ENCODE measurements around the gene MBTPS1. TPM values are rescaled to one million over a fixed set of nuclear protein-coding genes. Genes with fewer than 3 reads are reported as not detected.

MBTPS1 gene
- total RNA-seq, 1 experiment from 2014 or later: 46.9 TPM

GRCh38 chr16:84038469-84038868, 78.3 kb downstream of the MBTPS1 start:
- no peak for TF ChIP-seq ZNF671 (CRISPR knock-in tag; IDR thresholded peaks at IDR 0.05)
- no peak for TF ChIP-seq RELA (CRISPR knock-in tag; IDR thresholded peaks at IDR 0.05; ENCODE audit: borderline replicate concordance)
- no peak for TF ChIP-seq ZNF232 (CRISPR knock-in tag; IDR thresholded peaks at IDR 0.05)
- no peak for TF ChIP-seq GTF2I (CRISPR knock-in tag; conservative IDR thresholded peaks at IDR 0.05)
- TF ChIP-seq ZSCAN18 (CRISPR knock-in tag; IDR thresholded peaks at IDR 0.05): no peak
- Mint-ChIP-seq H3K4me1 (peaks cover 7% of the 10 kb centered on the region), H3K27me3 (ENCODE audit: low read depth) (peaks cover 4% of the 10 kb centered on the region; the same call in 1 of the 2 replicates), H3K36me3 (0 out of 2 replicates have a peak, but pooled peaks cover 3% of the 10 kb centered on the region), H3K27ac (no peak overlapping the region), H3K4me3 (no peak overlapping the region), H3K9me3 (peaks cover 17% of the 10 kb centered on the region)
- POLR2A ChIA-PET: no interaction called here
- DNase-seq (ENCODE audit: low spot score) (no peak), ATAC-seq (no peak)
- CTCF ChIA-PET: no interaction called here

GRCh38 chr16:84036982-84037425, 79.7 kb downstream of the MBTPS1 start:
- H3K27me3 Mint-ChIP-seq (ENCODE audit: low read depth): peaks cover 4% of the 10 kb centered on the region; the same call in 1 of the 2 replicates
- CTCF ChIA-PET: no interaction called here
- TF ChIP-seq HMGXB4 (CRISPR knock-in tag; IDR thresholded peaks at IDR 0.05) (no peak), ARID4B (CRISPR knock-in tag; IDR thresholded peaks at IDR 0.05; ENCODE audit: borderline replicate concordance) (no peak), ZSCAN18 (CRISPR knock-in tag; IDR thresholded peaks at IDR 0.05) (no peak), KAT7 (CRISPR knock-in tag; IDR thresholded peaks at IDR 0.05; ENCODE audit: borderline replicate concordance) (no peak), GABPB1 (CRISPR knock-in tag; IDR thresholded peaks at IDR 0.05) (no peak), CTCF (IDR thresholded peaks at IDR 0.05) (no peak), JAZF1 (CRISPR knock-in tag; IDR thresholded peaks at IDR 0.05) (no peak), ZNF317 (CRISPR knock-in tag; IDR thresholded peaks at IDR 0.05; ENCODE audit: borderline replicate concordance, low read depth) (no peak), ZNF263 (CRISPR knock-in tag; IDR thresholded peaks at IDR 0.05; ENCODE audit: low read depth) (no peak), ZNF416 (CRISPR knock-in tag; IDR thresholded peaks at IDR 0.05) (no peak), GTF2I (CRISPR knock-in tag; conservative IDR thresholded peaks at IDR 0.05) (no peak), MXD4 (CRISPR knock-in tag; IDR thresholded peaks at IDR 0.05; ENCODE audit: borderline replicate concordance) (no peak), NFE2L1 (CRISPR knock-in tag; IDR thresholded peaks at IDR 0.05) (no peak)

More at GRCh38 chr16:84036982-84037425, 79.7 kb downstream of the MBTPS1 start:
- H3K4me3 Mint-ChIP-seq: no peak overlapping the region
- H3K4me1 Mint-ChIP-seq: 0 out of 2 replicates have a peak, but pooled peaks cover 3% of the 10 kb centered on the region
- peaks cover 17% of the 10 kb centered on the region for H3K9me3 Mint-ChIP-seq
- POLR2A ChIA-PET: no interaction called here
- ATAC-seq (no peak), DNase-seq (ENCODE audit: low spot score) (no peak)
- no peak overlapping the region for H3K27ac Mint-ChIP-seq
- H3K36me3 Mint-ChIP-seq: 0 out of 2 replicates have a peak, but pooled peaks cover 3% of the 10 kb centered on the region
